ENCODE measurements around the gene TTC22.

The TTC22 gene

GRCh38 chr1:54738244-54738643 is 62.9 kb downstream of the TTC22 start:
- Histone ChIP-seq H3K9me3 (no peaks in the 10 kb centered on the region), H3K36me3 (replicated peaks) (peaks cover 61% of the 10 kb centered on the region), H3K4me1 (no peaks in the 10 kb centered on the region), H3K27me3 (ENCODE audit: low read depth) (no peaks in the 10 kb centered on the region), H3K4me3 (no peak overlapping the region)
- in situ Hi-C loops (cut with MboI; ENCODE audit: low sequenced_read_pairs), result no loop called here
- no peak for DNase-seq (ENCODE audit: low spot score in 2 of 2)

GRCh38 chr1:54736685-54737084 is 64.4 kb downstream of the TTC22 start:
- no peaks in the 10 kb centered on the region for H3K4me1 ChIP-seq
- H3K9me3 ChIP-seq, result no peaks in the 10 kb centered on the region
- H3K4me3 ChIP-seq, result no peak overlapping the region
- no peak for DNase-seq (ENCODE audit: low spot score in 2 of 2)
- peaks cover 48% of the 10 kb centered on the region for H3K36me3 ChIP-seq (replicated peaks)
- no peaks in the 10 kb centered on the region for H3K27me3 ChIP-seq (ENCODE audit: low read depth)
- in situ Hi-C loops (cut with MboI; ENCODE audit: low sequenced_read_pairs), result no loop called here
